ELR (cell line): ENCODE measurements around the gene ZBTB7C.

Experiments used
- DNase-seq: peaks from one replicate; pipeline ENCODE4 v3.0.0-alpha.2; 2015; ENCODE audit warnings: low read depth

The ZBTB7C gene

GRCh38 chr18:48324651-48325050, 84.5 kb downstream of the ZBTB7C start:
- no peak for DNase-seq

GRCh38 chr18:48323151-48323550, 86.0 kb downstream of the ZBTB7C start:
- no peak for DNase-seq

GRCh38 chr18:48321536-48321935, 87.6 kb downstream of the ZBTB7C start:
- no peak for DNase-seq

GRCh38 chr18:48321121-48321520, 88.1 kb downstream of the ZBTB7C start:
- no peak for DNase-seq

GRCh38 chr18:48320639-48320945, 88.6 kb downstream of the ZBTB7C start:
- DNase-seq, result no peak

GRCh38 chr18:48319801-48320638, 89.2 kb downstream of the ZBTB7C start:
- DNase-seq, result peak; percentile 40

- DNase-seq, result no peak
Observed at GRCh38 chr18:48318436-48318835, 90.7 kb downstream of the ZBTB7C start.

GRCh38 chr18:48317781-48318381, 91.3 kb downstream of the ZBTB7C start:
- DNase-seq, result no peak

GRCh38 chr18:48316177-48316576, 93.0 kb downstream of the ZBTB7C start:
- DNase-seq, result no peak

- DNase-seq, result no peak
Observed at GRCh38 chr18:48314690-48315089, 94.5 kb downstream of the ZBTB7C start.

- DNase-seq, result no peak
Observed at GRCh38 chr18:48313792-48314191, 95.4 kb downstream of the ZBTB7C start.

- peak; percentile 14 for DNase-seq
Observed at GRCh38 chr18:48312066-48312465, 97.1 kb downstream of the ZBTB7C start.

GRCh38 chr18:48310999-48311398, 98.2 kb downstream of the ZBTB7C start:
- DNase-seq, result no peak

GRCh38 chr18:48310353-48310752, 98.8 kb downstream of the ZBTB7C start:
- no peak for DNase-seq

GRCh38 chr18:48308755-48309575, 100.2 kb downstream of the ZBTB7C start:
- no peak for DNase-seq

- DNase-seq, result no peak
Observed at GRCh38 chr18:48308027-48308635, 101.1 kb downstream of the ZBTB7C start.

GRCh38 chr18:48306838-48307237, 102.3 kb downstream of the ZBTB7C start:
- DNase-seq, result no peak

- DNase-seq, result no peak
Observed at GRCh38 chr18:48304906-48305693, 104.1 kb downstream of the ZBTB7C start.

GRCh38 chr18:48303883-48304282, 105.3 kb downstream of the ZBTB7C start:
- DNase-seq, result no peak

GRCh38 chr18:48302736-48303135, 106.4 kb downstream of the ZBTB7C start:
- no peak for DNase-seq

- peak; percentile 8 for DNase-seq
Observed at GRCh38 chr18:48300463-48300961, 108.7 kb downstream of the ZBTB7C start.
